NCI-H2081 treated with DMSO at 0.1 percent for 48 hours (cell line): Measurements from ENCODE around the gene AVP.
"Not testable (repeated sequence)": the region's sequence is repeated elsewhere in the genome, so short reads cannot be mapped to it uniquely, and the experiment has no call there.

Source experiments
- DNase-seq: peaks from one replicate; lab custom pipeline; 2025; lab: John Stamatoyannopoulos, UW

The AVP gene

GRCh38 chr20:3082955-3083952, 1.3 kb downstream of the AVP start:
- DNase-seq: no peak

GRCh38 chr20:3082306-3082951, 2.1 kb downstream of the AVP start:
- no peak for DNase-seq

GRCh38 chr20:3081641-3082040, 2.9 kb downstream of the AVP start:
- no peak for DNase-seq

- no peak for DNase-seq
These were observed 3.6 kb downstream of the AVP start for GRCh38 chr20:3080939-3081388.

- no peak for DNase-seq
These were observed 6.8 kb downstream of the AVP start for GRCh38 chr20:3077618-3078134.

GRCh38 chr20:3075315-3075714, 9.2 kb downstream of the AVP start:
- not testable (repeated sequence) for DNase-seq

GRCh38 chr20:3074812-3075211, 9.7 kb downstream of the AVP start:
- DNase-seq: no peak

GRCh38 chr20:3073251-3073643, 11.3 kb downstream of the AVP start:
- not testable (repeated sequence) for DNase-seq

GRCh38 chr20:3072530-3073250, 11.8 kb downstream of the AVP start:
- DNase-seq: no peak

- no peak for DNase-seq
These were observed 12.7 kb downstream of the AVP start, which contains the start of gene OXT for GRCh38 chr20:3071610-3072529. Gene OXT, plus strand, starts transcription at chr20:3071620. Its CDS starts 36 bp downstream, at chr20:3071656.

- DNase-seq: no peak
These were observed 13.3 kb downstream of the AVP start for GRCh38 chr20:3071266-3071609.

GRCh38 chr20:3070725-3071124, 13.8 kb downstream of the AVP start:
- DNase-seq: no peak

- DNase-seq: no peak
These were observed 15.3 kb downstream of the AVP start for GRCh38 chr20:3068986-3069900.

GRCh38 chr20:3068075-3068474, 16.4 kb downstream of the AVP start:
- no peak for DNase-seq

GRCh38 chr20:3067139-3068014, 17.1 kb downstream of the AVP start:
- DNase-seq: no peak

GRCh38 chr20:3064119-3064518, 20.4 kb downstream of the AVP start:
- DNase-seq: not testable (repeated sequence)

- DNase-seq: no peak
These were observed 25.0 kb downstream of the AVP start for GRCh38 chr20:3059489-3059888.

GRCh38 chr20:3051385-3052019, 33.0 kb downstream of the AVP start:
- no peak for DNase-seq
